ENCODE data around the gene DMAC1.

DMAC1 gene

GRCh38 chr9:7782400-7783120 lies 17.0 kb downstream of the DMAC1 start:
- no peak for DNase-seq

- DNase-seq: no peak
Observed at GRCh38 chr9:7780261-7780988, 19.2 kb downstream of the DMAC1 start.

GRCh38 chr9:7778851-7779600 lies 20.6 kb downstream of the DMAC1 start:
- DNase-seq: no peak

GRCh38 chr9:7777771-7778170 lies 21.8 kb downstream of the DMAC1 start:
- DNase-seq: peak; percentile 44

GRCh38 chr9:7770111-7770510 lies 29.5 kb downstream of the DMAC1 start:
- DNase-seq: no peak

- DNase-seq: no peak
Observed at GRCh38 chr9:7762600-7762999, 37.0 kb downstream of the DMAC1 start.

- DNase-seq: no peak
Observed at GRCh38 chr9:7760014-7760415, 39.6 kb downstream of the DMAC1 start.

GRCh38 chr9:7756088-7756487 lies 43.5 kb downstream of the DMAC1 start:
- no peak for DNase-seq

- DNase-seq: no peak
Observed at GRCh38 chr9:7752481-7752880, 47.1 kb downstream of the DMAC1 start.

All from SHP77 (cell line).